PC-3 (cell line): Measurements from ENCODE around the gene RBPMS2. TPM values are rescaled to one million over a fixed set of nuclear protein-coding genes. Genes with fewer than 3 reads are reported as not detected.

ENCODE experiments used
- ATAC-seq: fragments of 200-7000 bp; cut with Tn5 transposase; 2 replicates; pipeline ENCODE4 v1.9.1; 2020; ENCODE audit warnings: mild to moderate bottlenecking, moderate library complexity
- BruUV-seq: library from RNA; stranded (reverse); fragments of 400-500 nt; replicated peaks from 2 replicates; lab custom pipeline; 2021; lab: Mats Ljungman, UMichigan
- CTCF ChIA-PET: fragments of 300-600 bp; sonication (Branson Sonifier 250); formaldehyde crosslinking; loops from one replicate; lab custom pipeline; 2022; ENCODE audit warnings: antibody characterized with exemption; lab: Charles Lee
- POLR2A ChIA-PET: fragments of 300-600 bp; sonication (Branson Sonifier 250); formaldehyde crosslinking; loops from one replicate; lab custom pipeline; 2022; ENCODE audit warnings: antibody characterized with exemption; ENCODE audit not compliant: unreplicated experiment; lab: Charles Lee
- DNase-seq: peaks from one replicate; pipeline ENCODE4 v3.0.0-alpha.2; 2015
- H2AFZ ChIP-seq: fragments of 300-600 bp; sonication (generic); 2 replicates; pipeline ENCODE4 v1.6.0; 2016; ENCODE audit warnings: antibody characterized with exemption, low read length
- H3F3A ChIP-seq: fragments of 300-600 bp; sonication (generic); one replicate; pipeline ENCODE4 v1.6.0; 2017; ENCODE audit warnings: antibody characterized with exemption, low read length, control low read depth, mild to moderate bottlenecking; ENCODE audit not compliant: unreplicated experiment
- H3K27ac ChIP-seq: fragments of 300-600 bp; sonication (generic); 2 replicates; pipeline ENCODE4 v1.5.1; 2016; ENCODE audit warnings: mild to moderate bottlenecking, low read length
- H3K27me3 ChIP-seq: fragments of 300-600 bp; sonication (generic); 2 replicates; pipeline ENCODE4 v1.6.1; 2016; ENCODE audit warnings: low read length, mixed read lengths
- H3K36me3 ChIP-seq: fragments of 300-600 bp; sonication (generic); 2 replicates; pipeline ENCODE4 v1.6.1; 2016; ENCODE audit warnings: low read depth, mixed run types, low read length, mixed read lengths
- H3K4me1 ChIP-seq: fragments of 300-600 bp; sonication (generic); 2 replicates; pipeline ENCODE4 v1.5.1; 2016; ENCODE audit warnings: low read length; ENCODE audit not compliant: insufficient read depth
- H3K4me2 ChIP-seq: fragments of 300-600 bp; sonication (generic); 2 replicates; pipeline ENCODE4 v1.6.0; 2016; ENCODE audit warnings: low read length
- H3K4me3 ChIP-seq: fragments of 300-600 bp; sonication (generic); 2 replicates; pipeline ENCODE4 v1.5.1; 2016; ENCODE audit warnings: mild to moderate bottlenecking, low read length, mixed read lengths
- H3K79me2 ChIP-seq: fragments of 300-600 bp; sonication (generic); 2 replicates; pipeline ENCODE4 v1.6.1; 2017; ENCODE audit warnings: low read length, mixed read lengths
- H3K9ac ChIP-seq: fragments of 300-600 bp; sonication (generic); 2 replicates; pipeline ENCODE4 v1.6.0; 2016; ENCODE audit warnings: mild to moderate bottlenecking, low read length
- H3K9me2 ChIP-seq: fragments of 300-600 bp; sonication (generic); replicated peaks from 2 replicates; pipeline ENCODE4 v1.6.1; 2016; ENCODE audit warnings: mixed run types, low read length, mixed read lengths
- H3K9me3 ChIP-seq: fragments of 300-600 bp; sonication (generic); 2 replicates; pipeline ENCODE4 v1.6.1; 2016; ENCODE audit warnings: low read length, mixed read lengths
- H4K20me1 ChIP-seq: fragments of 300-600 bp; sonication (generic); 2 replicates; pipeline ENCODE4 v1.6.1; 2016; ENCODE audit warnings: low read length, mixed read lengths
- EZH2 ChIP-seq: fragments of 300-600 bp; sonication (generic); IDR thresholded peaks from one replicate; pipeline ENCODE4 v1.6.1; 2017; ENCODE audit warnings: antibody characterized with exemption, mild to moderate bottlenecking, low read length; ENCODE audit not compliant: unreplicated experiment
- EZH2phosphoT487 ChIP-seq: fragments of 300-600 bp; sonication (generic); IDR thresholded peaks from 2 replicates; pipeline ENCODE4 v1.6.1; 2018; ENCODE audit warnings: mild to moderate bottlenecking, antibody characterized with exemption, low read length, borderline replicate concordance
- intact Hi-C: fragments of 100-400 bp; cut with micrococcal nuclease; formaldehyde crosslinking; loops from 2 replicates; pipeline ENCODE4 v1.9.0; 2023
- total RNA-seq: library from RNA; depleted of rRNA; stranded (reverse); fragments of >200 nt; gene quantifications from 2 replicates; pipeline ENCODE4 v1.2.3, GENCODE V29; 2014
- TF ChIP-seq, protein P1 (sequence below): fragments of 300-600 bp; sonication (generic); conservative IDR thresholded peaks from 2 replicates; pipeline ENCODE4 v1.5.1; 2017; ENCODE audit warnings: antibody characterized with exemption, low read depth, mild to moderate bottlenecking, low read length

Gene RBPMS2
- total RNA-seq, 1 experiment from 2014 or later, result not detected

DNA sequence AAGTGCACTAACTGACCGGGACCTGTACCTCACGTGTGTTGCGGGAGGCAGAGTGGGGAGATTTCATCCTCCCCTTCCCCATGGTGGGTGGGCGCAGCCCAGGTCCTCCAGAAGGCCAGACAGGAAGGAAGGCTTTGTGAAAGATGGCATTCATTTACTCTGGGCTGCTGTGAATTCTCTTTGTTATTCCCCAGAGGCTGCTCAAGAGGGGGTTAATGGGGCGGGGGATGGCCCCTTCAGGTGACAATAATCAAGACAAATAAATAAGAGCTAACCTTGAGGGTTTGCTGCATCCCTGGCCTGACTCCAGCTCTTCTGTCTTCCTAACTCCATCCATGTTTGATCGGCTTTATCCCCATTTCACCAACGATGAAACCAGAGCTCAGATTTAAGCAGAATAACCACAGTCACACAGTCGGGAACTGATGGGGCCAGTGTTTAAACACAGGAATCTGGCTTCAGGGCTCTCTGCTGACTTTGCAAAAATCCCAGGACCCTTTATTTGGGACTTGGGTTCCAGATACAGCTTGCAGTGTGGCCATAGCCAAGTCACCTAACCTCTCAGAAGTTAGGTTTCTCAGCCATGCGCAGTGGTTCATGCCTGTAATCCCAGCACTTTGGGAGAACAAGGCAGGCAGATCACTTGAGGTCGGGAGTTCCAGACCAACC, 33.5 kb upstream of the RBPMS2 start:
- POLR2A ChIA-PET, result no interaction called here

DNA sequence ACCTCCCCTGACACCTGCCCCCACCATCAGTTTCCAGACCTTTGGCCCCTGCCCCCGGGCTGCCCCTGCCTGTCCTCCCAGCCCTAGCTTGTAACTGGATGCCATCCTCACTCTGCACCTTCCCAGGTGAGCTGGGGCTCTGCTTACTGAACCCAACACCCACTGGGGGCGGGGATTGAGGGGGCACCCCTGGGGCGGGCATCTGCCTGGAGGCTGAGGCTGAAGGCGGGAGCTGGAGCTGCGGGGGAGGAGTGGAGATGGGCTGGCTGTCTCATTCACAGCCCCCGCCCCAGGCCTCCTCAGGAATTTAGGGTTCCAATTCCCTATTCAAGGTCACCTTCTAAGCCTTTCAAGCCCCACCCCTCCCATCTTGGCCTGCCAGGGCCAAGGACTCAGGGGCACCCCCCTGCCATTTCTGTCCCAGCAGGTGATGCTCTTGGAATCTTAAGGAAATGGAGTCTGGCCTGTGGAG, 32.4 kb upstream of the RBPMS2 start:
- Histone ChIP-seq H3K9me2 (no peaks in the 10 kb centered on the region), H3K36me3 (no peaks in the 10 kb centered on the region), H3K4me3 (no peak overlapping the region), H3K9ac (no peak overlapping the region), H3K4me2 (no peak overlapping the region), H3K4me1 (no peaks in the 10 kb centered on the region), H3F3A (no peaks in the 10 kb centered on the region), H3K79me2 (no peaks in the 10 kb centered on the region), H4K20me1 (no peaks in the 10 kb centered on the region), H3K27me3 (no peaks in the 10 kb centered on the region), H2AFZ (no peak overlapping the region), H3K9me3 (no peaks in the 10 kb centered on the region), H3K27ac (no peak overlapping the region)
- CTCF ChIA-PET, result no interaction called here
- intact Hi-C loops, result no loop called here
- POLR2A ChIA-PET, result no interaction called here
- TF ChIP-seq EZH2phosphoT487 (no peak), EZH2 (no peak)
- TF ChIP-seq, protein P1, sequence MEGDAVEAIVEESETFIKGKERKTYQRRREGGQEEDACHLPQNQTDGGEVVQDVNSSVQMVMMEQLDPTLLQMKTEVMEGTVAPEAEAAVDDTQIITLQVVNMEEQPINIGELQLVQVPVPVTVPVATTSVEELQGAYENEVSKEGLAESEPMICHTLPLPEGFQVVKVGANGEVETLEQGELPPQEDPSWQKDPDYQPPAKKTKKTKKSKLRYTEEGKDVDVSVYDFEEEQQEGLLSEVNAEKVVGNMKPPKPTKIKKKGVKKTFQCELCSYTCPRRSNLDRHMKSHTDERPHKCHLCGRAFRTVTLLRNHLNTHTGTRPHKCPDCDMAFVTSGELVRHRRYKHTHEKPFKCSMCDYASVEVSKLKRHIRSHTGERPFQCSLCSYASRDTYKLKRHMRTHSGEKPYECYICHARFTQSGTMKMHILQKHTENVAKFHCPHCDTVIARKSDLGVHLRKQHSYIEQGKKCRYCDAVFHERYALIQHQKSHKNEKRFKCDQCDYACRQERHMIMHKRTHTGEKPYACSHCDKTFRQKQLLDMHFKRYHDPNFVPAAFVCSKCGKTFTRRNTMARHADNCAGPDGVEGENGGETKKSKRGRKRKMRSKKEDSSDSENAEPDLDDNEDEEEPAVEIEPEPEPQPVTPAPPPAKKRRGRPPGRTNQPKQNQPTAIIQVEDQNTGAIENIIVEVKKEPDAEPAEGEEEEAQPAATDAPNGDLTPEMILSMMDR, result no peak
- no TSS peak for BruUV-seq
- DNase-seq (no peak), ATAC-seq (no peak)

More for the DNA sequence above, 33.5 kb upstream of the RBPMS2 start:
- Histone ChIP-seq H3K9me2 (no peaks in the 10 kb centered on the region), H4K20me1 (no peaks in the 10 kb centered on the region), H3K36me3 (no peaks in the 10 kb centered on the region), H3K4me1 (no peaks in the 10 kb centered on the region), H3K79me2 (no peaks in the 10 kb centered on the region), H3K4me3 (no peak overlapping the region), H3K27ac (no peak overlapping the region), H3K9ac (no peak overlapping the region), H3K9me3 (no peaks in the 10 kb centered on the region), H3F3A (no peaks in the 10 kb centered on the region), H3K4me2 (no peak overlapping the region), H2AFZ (no peak overlapping the region), H3K27me3 (no peaks in the 10 kb centered on the region)
- no TSS peak for BruUV-seq
- DNase-seq (no peak), ATAC-seq (no peak)
- CTCF ChIA-PET, result interaction anchor here (0.6 to 1.7 kb wide), 2 partner anchors 78 to 202 kb away, joined by 3 to 7 read pairs; no protein-coding TSS in a partner anchor
- no peak for TF ChIP-seq EZH2phosphoT487
- TF ChIP-seq, protein P1, result no peak
- intact Hi-C loops, result no loop called here

DNA sequence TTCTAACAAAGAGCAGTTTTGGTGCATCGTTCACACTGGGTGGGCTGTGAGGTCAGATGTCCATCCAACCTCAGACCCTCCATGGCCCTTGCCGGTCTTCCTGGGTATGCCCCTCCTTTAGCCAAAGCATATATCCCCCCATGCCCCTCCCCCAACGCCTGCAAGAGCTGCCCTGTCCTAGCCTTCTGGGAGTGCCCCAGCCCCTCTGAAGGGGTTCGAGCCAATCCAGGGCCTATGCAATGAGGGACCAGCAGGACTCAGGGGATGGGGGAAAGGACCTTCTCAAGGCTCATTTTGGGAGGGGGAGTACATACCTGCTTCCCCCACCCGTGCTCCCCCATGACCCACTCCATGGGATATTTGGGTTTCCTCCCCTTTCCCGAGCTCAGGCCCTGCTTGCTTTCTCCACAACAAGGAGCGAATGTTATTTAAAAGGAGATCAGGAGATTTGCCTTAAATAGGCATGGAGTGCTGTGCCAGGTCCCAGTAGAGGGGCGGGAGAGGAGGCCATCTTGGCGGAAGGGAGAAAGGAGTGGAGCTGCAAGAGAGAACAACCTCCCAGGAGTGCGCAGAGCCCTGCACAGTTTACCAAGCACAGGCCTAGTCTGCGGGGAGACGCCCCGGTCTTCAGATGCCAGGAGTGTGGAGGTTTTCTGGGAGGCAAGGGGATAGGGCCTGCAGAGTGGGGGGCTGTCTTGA, 31.8 kb upstream of the RBPMS2 start:
- ChIA-PET POLR2A (no interaction called here), CTCF (no interaction called here)
- Histone ChIP-seq H3K4me1 (no peaks in the 10 kb centered on the region), H4K20me1 (no peaks in the 10 kb centered on the region), H2AFZ (no peak overlapping the region), H3K4me2 (no peak overlapping the region), H3K9me3 (no peaks in the 10 kb centered on the region), H3K27me3 (no peaks in the 10 kb centered on the region), H3K79me2 (no peaks in the 10 kb centered on the region), H3K36me3 (no peaks in the 10 kb centered on the region), H3K9me2 (no peaks in the 10 kb centered on the region), H3K9ac (no peak overlapping the region), H3F3A (no peaks in the 10 kb centered on the region), H3K27ac (no peak overlapping the region), H3K4me3 (no peak overlapping the region)
- ATAC-seq (no peak), DNase-seq (no peak)
- intact Hi-C loops, result no loop called here
- TF ChIP-seq, protein P1, result no peak
- TF ChIP-seq EZH2 (no peak), EZH2phosphoT487 (no peak)
- BruUV-seq, result no TSS peak
